ENCODE measurements around the gene B4GALT2. TPM values are rescaled to one million over a fixed set of nuclear protein-coding genes. Genes with fewer than 3 reads are reported as not detected.

B4GALT2 gene
- total and polyA plus RNA-seq, 9 of the 15 experiments (the other 6 are each of a cell fraction or from before 2014, with no cell fraction given) = 1.3 to 86.8 (median 43.8) TPM

GRCh38 chr1:43974443-43975248 is 4.4 kb upstream of the B4GALT2 start, which contains the start of gene ATP6V0B (continued):
- peak; percentile 85; the same call in 1 of the 2 replicates for TF ChIP-seq ARID4B (CRISPR knock-in tag; IDR thresholded peaks at IDR 0.05)
- TF ChIP-seq ZNF318 (IDR thresholded peaks at IDR 0.05; ENCODE audit: borderline replicate concordance in 1 of 2, low read depth in 1 of 2) = no peak
- 0 out of 2 replicates have a peak, but pooled peaks have one; percentile 45 for TF ChIP-seq NR2F6 (CRISPR knock-in tag; IDR thresholded peaks at IDR 0.05)
- TF ChIP-seq ZNF77 (CRISPR knock-in tag; IDR thresholded peaks at IDR 0.05) = no peak
- TF ChIP-seq ZNF586 (CRISPR knock-in tag; conservative IDR thresholded peaks at IDR 0.05) = no peak
- no peak for TF ChIP-seq ZNF232 (CRISPR knock-in tag; IDR thresholded peaks at IDR 0.05)
- peak in 1 of 2 experiments; percentile 25; a peak in 1 of 4 replicates for TF ChIP-seq TEAD1 (CRISPR knock-in tag; IDR thresholded peaks at IDR 0.05)
- no peak for TF ChIP-seq IRF1 (CRISPR knock-in tag; IDR thresholded peaks at IDR 0.05; ENCODE audit: borderline replicate concordance)
- no peak for TF ChIP-seq NCOA4 (IDR thresholded peaks at IDR 0.05; ENCODE audit: partially characterized antibody)
- no peak for TF ChIP-seq NR3C1 (CRISPR knock-in tag; IDR thresholded peaks at IDR 0.05)

Measured in K562 (cell line).